SK-N-SH (cell line): ENCODE results near the gene SGPP2.

Experiments used
- CTCF ChIP-seq: fragments of 200-600 bp; sonication (generic); IDR thresholded peaks from 2 replicates; pipeline ENCODE4 v1.6.1; 2017; ENCODE audit warnings: antibody characterized with exemption, mild to moderate bottlenecking, moderate library complexity
- EP300 ChIP-seq, 2 experiments: IDR thresholded peaks; 2 replicates each; pipeline versions ENCODE4 v1.4.0 to v1.6.1; 2012; ENCODE audit warnings: borderline replicate concordance in 1 of 2, low read depth in 1 of 2, low read length in 1 of 2
- JUND ChIP-seq: IDR thresholded peaks from 2 replicates; pipeline ENCODE4 v1.4.0; 2012
- POLR2AphosphoS5 ChIP-seq: IDR thresholded peaks from 2 replicates; pipeline ENCODE4 v1.6.1; 2012; ENCODE audit warnings: low read depth, low read length
- RCOR1 ChIP-seq: fragments of 150-350 bp; IDR thresholded peaks from 2 replicates; pipeline ENCODE4 v1.6.1; 2017; ENCODE audit warnings: antibody characterized with exemption, low read length
- TAF1 ChIP-seq: IDR thresholded peaks from 2 replicates; pipeline ENCODE4 v1.6.1; 2012; ENCODE audit warnings: low read depth, mild to moderate bottlenecking, low read length, moderate library complexity, borderline replicate concordance
- TF ChIP-seq, protein P1 (sequence below): IDR thresholded peaks from 2 replicates; pipeline ENCODE4 v1.6.1; 2012; ENCODE audit warnings: mild to moderate bottlenecking, low read depth, low read length, moderate library complexity

DNA sequence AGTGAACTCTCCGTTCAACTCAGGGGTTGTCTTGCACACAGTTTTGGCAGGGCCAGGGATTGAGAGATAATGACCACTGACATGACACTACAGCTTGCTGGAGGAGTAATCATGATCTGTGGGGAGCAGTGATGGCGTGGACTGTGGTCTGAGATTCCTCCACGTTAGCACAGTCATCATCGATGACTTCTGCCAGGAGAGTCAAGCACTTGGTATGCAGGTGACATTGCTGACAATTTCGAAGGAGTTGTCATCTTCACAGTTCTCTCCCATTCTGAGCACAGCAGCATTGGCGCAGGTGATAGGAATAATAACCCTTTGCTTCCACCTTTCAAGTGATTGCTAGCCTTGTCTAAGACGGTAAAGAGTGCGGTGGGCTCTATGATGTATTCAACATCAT is 79.8 kb downstream of the SGPP2 start:
- TF ChIP-seq CTCF (no peak), RCOR1 (no peak), POLR2AphosphoS5 (no peak), JUND (no peak), EP300 (IDR thresholded peaks at IDR 0.05; ENCODE audit: borderline replicate concordance in 1 of 2, low read depth in 1 of 2, low read length in 1 of 2) (no peak), TAF1 (no peak)
- TF ChIP-seq, protein P1, sequence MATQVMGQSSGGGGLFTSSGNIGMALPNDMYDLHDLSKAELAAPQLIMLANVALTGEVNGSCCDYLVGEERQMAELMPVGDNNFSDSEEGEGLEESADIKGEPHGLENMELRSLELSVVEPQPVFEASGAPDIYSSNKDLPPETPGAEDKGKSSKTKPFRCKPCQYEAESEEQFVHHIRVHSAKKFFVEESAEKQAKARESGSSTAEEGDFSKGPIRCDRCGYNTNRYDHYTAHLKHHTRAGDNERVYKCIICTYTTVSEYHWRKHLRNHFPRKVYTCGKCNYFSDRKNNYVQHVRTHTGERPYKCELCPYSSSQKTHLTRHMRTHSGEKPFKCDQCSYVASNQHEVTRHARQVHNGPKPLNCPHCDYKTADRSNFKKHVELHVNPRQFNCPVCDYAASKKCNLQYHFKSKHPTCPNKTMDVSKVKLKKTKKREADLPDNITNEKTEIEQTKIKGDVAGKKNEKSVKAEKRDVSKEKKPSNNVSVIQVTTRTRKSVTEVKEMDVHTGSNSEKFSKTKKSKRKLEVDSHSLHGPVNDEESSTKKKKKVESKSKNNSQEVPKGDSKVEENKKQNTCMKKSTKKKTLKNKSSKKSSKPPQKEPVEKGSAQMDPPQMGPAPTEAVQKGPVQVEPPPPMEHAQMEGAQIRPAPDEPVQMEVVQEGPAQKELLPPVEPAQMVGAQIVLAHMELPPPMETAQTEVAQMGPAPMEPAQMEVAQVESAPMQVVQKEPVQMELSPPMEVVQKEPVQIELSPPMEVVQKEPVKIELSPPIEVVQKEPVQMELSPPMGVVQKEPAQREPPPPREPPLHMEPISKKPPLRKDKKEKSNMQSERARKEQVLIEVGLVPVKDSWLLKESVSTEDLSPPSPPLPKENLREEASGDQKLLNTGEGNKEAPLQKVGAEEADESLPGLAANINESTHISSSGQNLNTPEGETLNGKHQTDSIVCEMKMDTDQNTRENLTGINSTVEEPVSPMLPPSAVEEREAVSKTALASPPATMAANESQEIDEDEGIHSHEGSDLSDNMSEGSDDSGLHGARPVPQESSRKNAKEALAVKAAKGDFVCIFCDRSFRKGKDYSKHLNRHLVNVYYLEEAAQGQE, result no peak
